ENCODE measurements around the gene CNTNAP5.
"Not testable (repeated sequence)": the region's sequence is repeated elsewhere in the genome, so short reads cannot be mapped to it uniquely, and the experiment has no call there.

Gene CNTNAP5

GRCh38 chr2:124328397-124328796 lies 303.3 kb downstream of the CNTNAP5 start:
- TF ChIP-seq POLR2AphosphoS5 (IDR thresholded peaks at IDR 0.05; ENCODE audit: borderline replicate concordance, low read depth, low read length) (no peak), EZH2 (IDR thresholded peaks at IDR 0.05) (no peak), FOXP2 (optimal IDR thresholded peaks at IDR 0.05; ENCODE audit: control extremely low read depth, extremely low read length, insufficient read depth) (no peak)
- no peak overlapping the region for H3K4me3 ChIP-seq
- no peaks in the 10 kb centered on the region for H3K36me3 ChIP-seq (ENCODE audit: insufficient read depth, low read length)
- no peak overlapping the region for H3K27ac ChIP-seq
- no peak for DNase-seq (ENCODE audit: low read depth, low spot score)
- no peaks in the 10 kb centered on the region for H3K9me3 ChIP-seq (ENCODE audit: low read depth, low read length)
- H3K9ac ChIP-seq (ENCODE audit: insufficient read length) = no peak overlapping the region

- Histone ChIP-seq H3K9me3 (ENCODE audit: low read depth, low read length) (no peaks in the 10 kb centered on the region), H3K27ac (no peak overlapping the region), H3K4me3 (no peak overlapping the region), H3K9ac (ENCODE audit: insufficient read length) (no peak overlapping the region), H3K36me3 (ENCODE audit: insufficient read depth, low read length) (no peaks in the 10 kb centered on the region)
- DNase-seq (ENCODE audit: low read depth, low spot score) = no peak
- no peak for TF ChIP-seq EZH2 (IDR thresholded peaks at IDR 0.05)
- TF ChIP-seq FOXP2 (optimal IDR thresholded peaks at IDR 0.05; ENCODE audit: control extremely low read depth, extremely low read length, insufficient read depth) = no peak
- no peak for TF ChIP-seq POLR2AphosphoS5 (IDR thresholded peaks at IDR 0.05; ENCODE audit: borderline replicate concordance, low read depth, low read length)
Measured at GRCh38 chr2:124333784-124334183, 308.7 kb downstream of the CNTNAP5 start.

- Histone ChIP-seq H3K36me3 (ENCODE audit: insufficient read depth, low read length) (no peaks in the 10 kb centered on the region), H3K9me3 (ENCODE audit: low read depth, low read length) (no peaks in the 10 kb centered on the region), H3K4me3 (no peak overlapping the region), H3K27ac (no peak overlapping the region), H3K9ac (ENCODE audit: insufficient read length) (no peak overlapping the region)
- no peak for DNase-seq (ENCODE audit: low read depth, low spot score)
- TF ChIP-seq POLR2AphosphoS5 (IDR thresholded peaks at IDR 0.05; ENCODE audit: borderline replicate concordance, low read depth, low read length) (no peak), FOXP2 (optimal IDR thresholded peaks at IDR 0.05; ENCODE audit: control extremely low read depth, extremely low read length, insufficient read depth) (no peak), EZH2 (IDR thresholded peaks at IDR 0.05) (no peak)
Measured at GRCh38 chr2:124335058-124335457, 310.0 kb downstream of the CNTNAP5 start.

- TF ChIP-seq EZH2 (IDR thresholded peaks at IDR 0.05) (no peak), POLR2AphosphoS5 (IDR thresholded peaks at IDR 0.05; ENCODE audit: borderline replicate concordance, low read depth, low read length) (no peak), FOXP2 (optimal IDR thresholded peaks at IDR 0.05; ENCODE audit: control extremely low read depth, extremely low read length, insufficient read depth) (no peak)
- Histone ChIP-seq H3K9ac (ENCODE audit: insufficient read length) (no peak overlapping the region), H3K4me3 (no peak overlapping the region), H3K9me3 (ENCODE audit: low read depth, low read length) (no peaks in the 10 kb centered on the region), H3K36me3 (ENCODE audit: insufficient read depth, low read length) (no peaks in the 10 kb centered on the region), H3K27ac (no peak overlapping the region)
- no peak for DNase-seq (ENCODE audit: low read depth, low spot score)
Measured at GRCh38 chr2:124339709-124340108, 314.6 kb downstream of the CNTNAP5 start.

GRCh38 chr2:124343827-124344498 lies 318.9 kb downstream of the CNTNAP5 start:
- no peaks in the 10 kb centered on the region for H3K36me3 ChIP-seq (ENCODE audit: insufficient read depth, low read length)
- no peak overlapping the region for H3K9ac ChIP-seq (ENCODE audit: insufficient read length)
- no peak for TF ChIP-seq EZH2 (IDR thresholded peaks at IDR 0.05)
- no peak for TF ChIP-seq FOXP2 (optimal IDR thresholded peaks at IDR 0.05; ENCODE audit: control extremely low read depth, extremely low read length, insufficient read depth)
- no peak for TF ChIP-seq POLR2AphosphoS5 (IDR thresholded peaks at IDR 0.05; ENCODE audit: borderline replicate concordance, low read depth, low read length)
- H3K27ac ChIP-seq = no peak overlapping the region
- no peak overlapping the region for H3K4me3 ChIP-seq
- no peak for DNase-seq (ENCODE audit: low read depth, low spot score)
- H3K9me3 ChIP-seq (ENCODE audit: low read depth, low read length) = no peaks in the 10 kb centered on the region

GRCh38 chr2:124347209-124347608 lies 322.1 kb downstream of the CNTNAP5 start:
- H3K27ac ChIP-seq = no peak overlapping the region
- H3K4me3 ChIP-seq = no peak overlapping the region
- H3K9me3 ChIP-seq (ENCODE audit: low read depth, low read length) = no peaks in the 10 kb centered on the region
- TF ChIP-seq POLR2AphosphoS5 (IDR thresholded peaks at IDR 0.05; ENCODE audit: borderline replicate concordance, low read depth, low read length) (no peak), EZH2 (IDR thresholded peaks at IDR 0.05) (no peak), FOXP2 (optimal IDR thresholded peaks at IDR 0.05; ENCODE audit: control extremely low read depth, extremely low read length, insufficient read depth) (no peak)
- H3K9ac ChIP-seq (ENCODE audit: insufficient read length) = no peak overlapping the region
- no peaks in the 10 kb centered on the region for H3K36me3 ChIP-seq (ENCODE audit: insufficient read depth, low read length)
- no peak for DNase-seq (ENCODE audit: low read depth, low spot score)

GRCh38 chr2:124353656-124354055 lies 328.6 kb downstream of the CNTNAP5 start:
- H3K4me3 ChIP-seq = no peak overlapping the region
- H3K9ac ChIP-seq (ENCODE audit: insufficient read length) = no peak overlapping the region
- H3K9me3 ChIP-seq (ENCODE audit: low read depth, low read length) = no peaks in the 10 kb centered on the region
- no peaks in the 10 kb centered on the region for H3K36me3 ChIP-seq (ENCODE audit: insufficient read depth, low read length)
- DNase-seq (ENCODE audit: low read depth, low spot score) = no peak
- H3K27ac ChIP-seq = no peak overlapping the region
- TF ChIP-seq POLR2AphosphoS5 (IDR thresholded peaks at IDR 0.05; ENCODE audit: borderline replicate concordance, low read depth, low read length) (no peak), FOXP2 (optimal IDR thresholded peaks at IDR 0.05; ENCODE audit: control extremely low read depth, extremely low read length, insufficient read depth) (no peak), EZH2 (IDR thresholded peaks at IDR 0.05) (no peak)

GRCh38 chr2:124354466-124354865 lies 329.4 kb downstream of the CNTNAP5 start:
- TF ChIP-seq EZH2 (IDR thresholded peaks at IDR 0.05) = no peak
- TF ChIP-seq FOXP2 (optimal IDR thresholded peaks at IDR 0.05; ENCODE audit: control extremely low read depth, extremely low read length, insufficient read depth) = no peak
- no peak for TF ChIP-seq POLR2AphosphoS5 (IDR thresholded peaks at IDR 0.05; ENCODE audit: borderline replicate concordance, low read depth, low read length)
- Histone ChIP-seq H3K9ac (ENCODE audit: insufficient read length) (no peak overlapping the region), H3K9me3 (ENCODE audit: low read depth, low read length) (no peaks in the 10 kb centered on the region), H3K36me3 (ENCODE audit: insufficient read depth, low read length) (no peaks in the 10 kb centered on the region), H3K27ac (no peak overlapping the region), H3K4me3 (no peak overlapping the region)
- no peak for DNase-seq (ENCODE audit: low read depth, low spot score)

GRCh38 chr2:124361966-124362365 lies 336.9 kb downstream of the CNTNAP5 start:
- H3K4me3 ChIP-seq; H3K27ac ChIP-seq; DNase-seq (ENCODE audit: low read depth, low spot score); H3K9me3 ChIP-seq (ENCODE audit: low read depth, low read length); H3K9ac ChIP-seq (ENCODE audit: insufficient read length); H3K36me3 ChIP-seq (ENCODE audit: insufficient read depth, low read length): not testable (repeated sequence)
